Amniotic stem cell (primary cell): Measurements from ENCODE around the gene RUNX2.

ENCODE experiments used
- DNase-seq: peaks from one replicate; lab custom pipeline; 2025; lab: John Stamatoyannopoulos, UW

The RUNX2 gene

DNA sequence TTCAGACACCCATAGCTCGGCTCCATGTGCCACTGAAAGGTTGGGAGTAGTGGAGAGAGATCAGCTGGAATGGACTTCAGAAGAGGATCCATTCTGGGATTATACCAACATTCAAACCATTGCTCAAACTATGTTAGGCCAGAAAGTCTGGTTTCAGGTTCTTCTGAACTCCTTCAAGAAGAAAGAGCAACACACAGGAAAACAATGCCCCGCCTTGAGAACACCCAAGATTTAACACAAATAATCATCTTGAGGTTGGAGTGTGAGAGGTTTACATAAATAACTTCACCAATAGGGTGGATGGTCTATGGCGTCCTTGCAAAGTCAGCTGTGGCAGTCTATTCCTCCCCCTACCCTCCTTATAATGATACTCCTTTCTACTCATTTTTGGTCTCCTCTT is 261.2 kb downstream of the RUNX2 start:
- DNase-seq = no peak

GRCh38 chr6:45590226-45590625 is 262.1 kb downstream of the RUNX2 start:
- no peak for DNase-seq

GRCh38 chr6:45590696-45591184 is 262.6 kb downstream of the RUNX2 start:
- DNase-seq = no peak

DNA sequence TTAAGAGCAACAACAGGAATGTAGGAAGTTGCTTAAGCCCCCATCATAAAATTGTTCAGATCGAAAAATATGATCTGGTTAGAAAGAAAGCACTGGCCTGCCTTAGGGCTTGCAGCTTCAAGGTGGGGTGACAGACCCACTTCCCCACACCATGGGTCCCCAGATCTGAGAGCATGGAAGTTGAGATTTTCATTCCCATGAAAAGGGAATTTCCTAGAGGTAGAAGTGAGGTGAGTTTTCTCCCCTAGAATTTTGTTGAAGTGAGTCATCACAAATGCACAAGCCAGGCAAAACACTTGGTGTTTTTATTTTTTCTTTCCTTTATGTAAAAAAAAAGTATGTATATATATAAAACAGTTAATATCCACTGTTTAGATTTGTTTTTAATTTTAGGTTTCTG is 263.2 kb downstream of the RUNX2 start:
- DNase-seq = no peak

DNA sequence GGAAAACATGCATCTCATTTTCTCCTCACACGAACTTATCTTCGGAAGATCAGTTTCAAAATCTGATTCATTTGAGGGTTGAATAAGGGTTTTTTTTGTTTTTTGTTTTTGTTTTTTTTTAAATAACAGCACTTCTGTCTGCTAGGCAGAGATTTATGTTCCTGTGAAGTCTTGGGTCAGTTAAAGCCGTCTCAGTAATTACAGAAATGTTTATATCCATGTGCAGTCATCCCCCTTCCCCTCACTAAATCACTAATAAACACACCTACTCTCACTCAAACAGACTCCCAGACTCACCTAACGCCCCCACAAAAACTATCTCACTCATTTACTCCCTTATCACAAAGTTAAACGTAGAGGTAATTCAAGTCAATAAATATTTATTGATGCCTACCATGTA is 263.8 kb downstream of the RUNX2 start:
- DNase-seq = no peak

DNA sequence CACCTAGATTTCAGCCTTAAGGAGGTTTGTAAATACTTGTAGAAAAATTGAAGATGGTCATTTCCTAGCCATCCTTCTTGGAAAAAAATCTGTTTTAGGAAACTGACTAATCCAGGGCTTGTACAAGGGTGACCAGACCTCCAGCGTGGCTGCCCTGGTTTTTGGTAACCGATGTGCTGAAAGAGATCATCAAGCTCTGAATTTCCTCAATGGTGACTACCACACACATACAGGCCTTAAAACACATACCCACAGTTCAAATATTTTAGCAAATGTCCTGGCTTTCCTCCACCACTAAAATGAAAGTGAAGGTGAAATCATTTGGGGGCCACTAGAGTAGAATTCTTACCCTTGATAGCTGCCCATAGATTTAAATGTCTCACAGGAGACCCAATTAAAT is 264.9 kb downstream of the RUNX2 start:
- no peak for DNase-seq

DNA sequence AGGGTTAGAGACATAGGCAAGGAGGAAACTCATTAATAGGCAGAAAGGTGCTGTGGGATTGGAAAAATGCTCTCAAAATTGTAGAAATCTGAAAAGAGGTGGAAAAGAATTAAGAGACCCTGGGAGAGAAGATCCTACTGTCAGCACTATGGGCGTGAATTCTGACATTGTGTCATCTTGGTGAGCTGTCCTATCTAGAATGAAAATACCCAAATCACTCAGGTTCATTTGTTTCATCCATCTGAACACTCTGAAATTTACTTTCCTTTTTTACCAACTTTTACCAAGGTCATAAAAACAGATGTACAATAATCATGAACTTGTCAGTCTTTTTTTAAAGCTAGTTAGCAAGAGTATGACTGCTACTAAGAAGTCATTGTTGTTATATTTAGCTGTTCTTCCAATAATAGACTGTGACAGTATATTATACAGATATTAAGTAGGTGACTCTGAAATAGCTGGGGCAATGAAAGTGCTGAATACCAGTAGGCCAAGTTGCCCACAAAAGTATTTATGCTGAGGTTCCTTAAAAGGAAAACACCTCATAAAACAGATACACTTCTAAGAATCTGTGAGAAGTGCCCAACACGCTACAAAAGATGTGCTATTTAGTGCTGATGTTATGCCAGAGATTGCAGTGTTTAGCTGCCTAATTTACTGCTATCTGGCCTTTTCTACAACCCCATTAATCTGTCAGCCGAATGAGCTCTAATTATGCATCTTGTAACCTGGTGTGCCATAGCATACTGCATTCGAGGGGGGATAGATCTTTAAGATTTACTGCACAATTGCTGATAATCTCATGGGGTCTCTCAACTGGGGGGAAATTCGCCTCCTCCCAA is 267.1 kb downstream of the RUNX2 start:
- no peak for DNase-seq

GRCh38 chr6:45597424-45597823 is 269.3 kb downstream of the RUNX2 start:
- DNase-seq = no peak

- DNase-seq = no peak
Observed at GRCh38 chr6:45599053-45599452, 270.9 kb downstream of the RUNX2 start.

DNA sequence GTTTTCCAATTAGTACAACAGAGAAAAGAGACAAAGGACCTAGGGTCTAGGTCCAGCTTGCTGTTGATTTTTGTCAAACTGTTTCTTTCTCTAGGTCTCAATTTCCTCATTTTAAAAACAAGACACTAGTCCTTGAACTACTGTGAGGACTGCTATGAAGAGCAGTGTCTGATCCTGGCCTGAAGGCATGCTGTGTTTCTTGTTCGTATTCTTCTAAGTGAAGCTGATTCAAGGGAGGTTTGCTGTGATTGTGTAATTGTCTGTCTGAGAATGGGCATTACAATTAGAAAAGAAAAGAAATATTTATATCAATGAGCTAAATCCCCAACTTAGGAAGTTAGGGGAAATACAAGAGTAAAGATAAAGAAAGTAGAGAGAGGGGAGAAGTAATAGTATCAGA is 277.8 kb downstream of the RUNX2 start:
- DNase-seq = no peak

GRCh38 chr6:45606831-45607400 is 278.8 kb downstream of the RUNX2 start:
- DNase-seq = no peak

- DNase-seq = no peak
Observed at GRCh38 chr6:45607798-45608197, 279.7 kb downstream of the RUNX2 start.

- no peak for DNase-seq
Observed at GRCh38 chr6:45608252-45608913, 280.3 kb downstream of the RUNX2 start.

GRCh38 chr6:45609141-45609638 is 281.1 kb downstream of the RUNX2 start:
- DNase-seq = no peak

DNA sequence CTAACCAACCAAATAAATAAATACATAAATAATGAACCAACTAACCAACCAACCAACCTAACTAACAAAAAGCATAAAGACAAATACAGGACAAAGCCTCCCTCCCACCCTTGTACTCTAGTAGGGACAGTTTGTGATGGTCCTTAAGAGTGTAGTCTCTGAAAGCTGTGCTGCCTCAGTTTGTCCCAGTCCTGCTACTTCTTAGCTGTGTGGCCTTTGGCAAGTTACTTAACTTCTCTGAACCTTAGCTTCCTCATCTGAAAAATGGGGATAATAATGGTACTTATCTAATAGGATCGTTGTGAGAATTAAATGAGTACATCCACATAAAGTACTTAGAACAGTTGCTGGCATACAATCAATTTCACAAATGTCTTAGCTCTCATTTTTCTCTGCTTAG is 282.2 kb downstream of the RUNX2 start:
- no peak for DNase-seq

DNA sequence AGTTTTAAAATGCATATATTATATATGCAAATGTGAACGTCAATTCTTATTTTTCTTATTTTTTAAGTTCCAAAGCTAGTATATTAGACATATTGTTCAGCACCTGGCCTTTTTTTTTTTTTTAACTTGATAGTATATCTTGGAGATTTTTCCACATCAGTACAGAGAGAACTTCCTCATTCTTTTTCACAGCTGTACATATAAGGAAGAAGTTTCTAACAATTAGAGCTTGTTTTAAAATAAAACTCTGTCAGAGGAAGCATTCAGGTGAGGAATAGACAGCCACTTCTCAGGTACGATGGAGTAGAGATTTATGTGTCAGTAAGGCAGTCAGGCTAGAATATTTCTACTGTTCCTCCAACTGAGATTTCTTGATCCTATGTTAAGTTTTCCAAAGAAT is 282.7 kb downstream of the RUNX2 start:
- no peak for DNase-seq

DNA sequence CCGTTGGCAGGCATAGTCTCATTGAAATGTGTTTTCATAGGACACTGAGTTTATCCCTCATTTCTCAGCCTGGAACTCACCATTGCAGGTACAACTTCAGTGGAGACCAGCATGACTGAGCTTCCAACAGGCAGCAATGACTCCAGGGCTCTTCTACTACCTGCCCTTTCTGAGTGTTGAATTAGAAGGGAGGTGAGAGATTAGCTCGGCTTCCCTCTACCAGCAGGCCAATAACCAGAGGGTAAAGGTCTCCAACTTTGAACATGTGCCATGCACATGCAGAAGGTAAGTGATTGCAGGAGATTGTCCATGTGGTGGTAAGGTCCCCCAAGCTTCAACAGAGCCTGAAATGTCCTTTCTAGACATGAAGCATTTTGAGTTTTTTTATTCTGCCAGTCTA is 283.4 kb downstream of the RUNX2 start:
- DNase-seq = no peak

DNA sequence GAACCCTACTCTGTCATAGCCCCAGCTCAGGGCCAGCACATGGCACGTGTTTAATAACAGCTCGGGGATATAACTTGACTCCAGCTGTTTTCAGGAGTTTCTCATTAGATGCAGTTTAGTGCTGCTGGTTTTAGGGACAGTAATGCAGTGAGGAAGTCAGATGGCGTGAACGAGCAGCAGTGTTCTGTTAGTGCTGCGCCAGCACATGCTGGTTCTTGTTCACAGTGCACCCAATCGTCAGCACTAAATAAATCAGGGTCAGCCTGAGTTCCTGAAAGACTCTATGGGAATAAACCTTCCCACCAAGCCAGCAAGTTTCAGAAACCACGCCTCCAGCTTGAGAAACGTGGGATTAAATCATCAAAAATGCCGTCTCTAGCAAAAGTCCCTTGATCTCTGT is 285.5 kb downstream of the RUNX2 start:
- DNase-seq = no peak

GRCh38 chr6:45614488-45615285 is 286.6 kb downstream of the RUNX2 start:
- no peak for DNase-seq

DNA sequence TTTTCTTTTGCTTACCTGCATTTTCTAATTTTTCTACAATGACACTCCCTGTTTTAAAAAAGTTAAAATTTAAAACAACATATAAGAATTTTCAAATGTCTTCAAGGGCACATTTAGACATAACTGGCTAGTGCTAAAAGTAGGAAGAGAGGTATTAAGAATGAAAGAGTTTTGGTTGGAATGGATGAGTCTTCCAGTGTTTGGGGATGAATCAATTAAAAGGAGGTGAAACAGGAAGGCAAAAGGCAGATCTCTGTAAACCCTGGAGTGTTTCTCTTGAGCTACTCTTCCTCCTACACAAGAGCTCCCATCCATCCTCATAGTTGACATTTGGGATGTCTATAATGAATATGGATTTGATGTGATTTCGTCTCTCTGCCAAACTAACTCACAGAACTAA is 288.1 kb downstream of the RUNX2 start:
- no peak for DNase-seq

DNA sequence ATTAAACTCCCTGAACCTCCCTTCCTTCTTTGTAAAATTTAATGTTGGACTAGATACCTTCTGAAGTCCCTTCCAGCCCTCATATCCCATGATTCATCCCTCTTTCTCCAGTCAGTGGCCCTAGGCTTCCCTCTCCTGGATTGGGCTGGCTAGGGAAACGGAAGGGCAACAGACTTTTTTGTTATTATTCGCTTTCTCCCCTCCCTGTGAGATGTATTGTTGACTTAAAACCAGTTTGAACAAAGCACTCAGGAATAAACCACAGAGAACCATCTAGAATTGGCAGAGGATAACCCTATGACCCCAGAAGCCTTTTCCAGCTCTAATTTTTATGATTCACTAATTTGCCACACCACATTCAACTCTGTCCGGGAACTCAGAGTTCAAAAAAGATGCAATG is 289.3 kb downstream of the RUNX2 start:
- no peak for DNase-seq

- DNase-seq = no peak
Observed at GRCh38 chr6:45618259-45618658, 290.1 kb downstream of the RUNX2 start.
